Stimulated activated CD4-positive, alpha-beta T cell treated with anti-CD3 and anti-CD28 coated beads, Interleukin-4, amount 100 ng/mL, for 24 hours (primary cell): ENCODE results near the gene TBXA2R.

ENCODE experiments used
- DNase-seq: peaks from one replicate; pipeline ENCODE4 v3.0.0-alpha.2; 2020

The TBXA2R gene

GRCh38 chr19:3550947-3551791 is 55.5 kb downstream of the TBXA2R start:
- DNase-seq = no peak

GRCh38 chr19:3549816-3550215 is 56.9 kb downstream of the TBXA2R start:
- DNase-seq = no peak

- no peak for DNase-seq
Observed at GRCh38 chr19:3548606-3549005, 58.1 kb downstream of the TBXA2R start.

- DNase-seq = no peak
Observed at GRCh38 chr19:3547767-3548282, 58.9 kb downstream of the TBXA2R start.

GRCh38 chr19:3547301-3547731 is 59.4 kb downstream of the TBXA2R start:
- DNase-seq = peak; percentile 39

GRCh38 chr19:3546119-3546518 is 60.6 kb downstream of the TBXA2R start:
- DNase-seq = no peak

- DNase-seq = no peak
Observed at GRCh38 chr19:3545669-3546034, 61.0 kb downstream of the TBXA2R start.

GRCh38 chr19:3544742-3545668 is 61.7 kb downstream of the TBXA2R start:
- peak; percentile 83 for DNase-seq
